ENCODE results near the gene GTF3A.

GTF3A gene

GRCh38 chr13:27405546-27406134 is 18.8 kb upstream of the GTF3A start:
- DNase-seq (ENCODE audit: low spot score), result no peak

GRCh38 chr13:27406178-27406939 is 18.1 kb upstream of the GTF3A start:
- peak; percentile 54 for DNase-seq (ENCODE audit: low spot score)

GRCh38 chr13:27408074-27408473 is 16.3 kb upstream of the GTF3A start:
- DNase-seq (ENCODE audit: low spot score), result no peak

- no peak for DNase-seq (ENCODE audit: low spot score)
These were observed 15.4 kb upstream of the GTF3A start for GRCh38 chr13:27409013-27409412.

GRCh38 chr13:27411341-27411740 is 13.1 kb upstream of the GTF3A start:
- no peak for DNase-seq (ENCODE audit: low spot score)

- DNase-seq (ENCODE audit: low spot score), result no peak
These were observed 9.3 kb upstream of the GTF3A start for GRCh38 chr13:27415116-27415515.

GRCh38 chr13:27419328-27419727 is 5.1 kb upstream of the GTF3A start:
- DNase-seq (ENCODE audit: low spot score), result peak; percentile 22

- no peak for DNase-seq (ENCODE audit: low spot score)
These were observed 3.1 kb upstream of the GTF3A start for GRCh38 chr13:27421101-27421871.

- no peak for DNase-seq (ENCODE audit: low spot score)
These were observed 1.1 kb upstream of the GTF3A start for GRCh38 chr13:27423333-27423732.

GRCh38 chr13:27425158-27425917 is 919 bp downstream of the GTF3A start:
- DNase-seq (ENCODE audit: low spot score), result no peak

- peak; percentile 76 for DNase-seq (ENCODE audit: low spot score)
These were observed 1.7 kb downstream of the GTF3A start for GRCh38 chr13:27425918-27426630.

GRCh38 chr13:27427641-27428040 is 3.2 kb downstream of the GTF3A start:
- DNase-seq (ENCODE audit: low spot score), result no peak

GRCh38 chr13:27428160-27428559 is 3.7 kb downstream of the GTF3A start:
- no peak for DNase-seq (ENCODE audit: low spot score)

GRCh38 chr13:27432180-27432579 is 7.8 kb downstream of the GTF3A start:
- no peak for DNase-seq (ENCODE audit: low spot score)

- no peak for DNase-seq (ENCODE audit: low spot score)
These were observed 8.3 kb downstream of the GTF3A start for GRCh38 chr13:27432611-27433210.

GRCh38 chr13:27437126-27437525 is 12.7 kb downstream of the GTF3A start:
- no peak for DNase-seq (ENCODE audit: low spot score)

GRCh38 chr13:27440408-27440807 is 16.0 kb downstream of the GTF3A start:
- no peak for DNase-seq (ENCODE audit: low spot score)

GRCh38 chr13:27442071-27442647 is 17.7 kb downstream of the GTF3A start:
- no peak for DNase-seq (ENCODE audit: low spot score)

- DNase-seq (ENCODE audit: low spot score), result no peak
These were observed 18.4 kb downstream of the GTF3A start for GRCh38 chr13:27442797-27443196.

- DNase-seq (ENCODE audit: low spot score), result no peak
These were observed 22.7 kb downstream of the GTF3A start for GRCh38 chr13:27446986-27447583.
